ENCODE results near the gene PSMA2. TPM values are rescaled to one million over a fixed set of nuclear protein-coding genes. Genes with fewer than 3 reads are reported as not detected.
A peak's percentile ranks its signal among the peaks of the same experiment; 100 is the strongest.

The PSMA2 gene
- total RNA-seq, 4 donors from 2014 or later, result 26.3 to 86.7 (median 48.7) TPM

GRCh38 chr7:42976371-42976770 lies 44.4 kb upstream of the PSMA2 start:
- no peaks in the 10 kb centered on the region for H3K9me3 ChIP-seq
- H3K27me3 ChIP-seq, result no peaks in the 10 kb centered on the region
- H3K4me1 ChIP-seq, result peaks cover 0 to 10% (median 0%) of the 10 kb centered on the region in 4 donors
- no peaks in the 10 kb centered on the region for H3K36me3 ChIP-seq
- no peak overlapping the region for H3K27ac ChIP-seq
- 90 to 92% methylated on average over 3 of the region's 3 CpGs for WGBS, 2 donors
- no peak for DNase-seq (ENCODE audit: low spot score in 2 of 2)
- TF ChIP-seq EP300 (IDR thresholded peaks at IDR 0.05), result no peak
- no peak overlapping the region for H3K4me3 ChIP-seq

- peak; percentile 15 to 66 for DNase-seq (ENCODE audit: low spot score in 2 of 2)
- 35 to 44% methylated on average over 5 of the region's 5 CpGs for WGBS, 2 donors
Measured at GRCh38 chr7:42972699-42973500, 40.9 kb upstream of the PSMA2 start.

GRCh38 chr7:42967391-42967790 lies 35.4 kb upstream of the PSMA2 start:
- no peak overlapping the region for H3K4me3 ChIP-seq
- no peaks in the 10 kb centered on the region for H3K36me3 ChIP-seq
- H3K9me3 ChIP-seq, result no peaks in the 10 kb centered on the region
- peaks cover 0 to 4% (median 0%) of the 10 kb centered on the region in 4 donors for H3K4me1 ChIP-seq
- no peak for TF ChIP-seq EP300 (IDR thresholded peaks at IDR 0.05)
- no peak for TF ChIP-seq POLR2A (IDR thresholded peaks at IDR 0.05)
- TF ChIP-seq CTCF (IDR thresholded peaks at IDR 0.05), result no peak
- no peak for DNase-seq (ENCODE audit: low spot score in 2 of 2)
- no peak overlapping the region for H3K27ac ChIP-seq
- no peaks in the 10 kb centered on the region for H3K27me3 ChIP-seq
- 80 to 86% methylated on average over 2 of the region's 2 CpGs for WGBS, 2 donors

More at GRCh38 chr7:42972699-42973500, 40.9 kb upstream of the PSMA2 start:
- no peaks in the 10 kb centered on the region for H3K36me3 ChIP-seq
- H3K27ac ChIP-seq, result peak overlapping the region in 2 of 4 donors; percentile 23 to 66
- no peak overlapping the region for H3K4me3 ChIP-seq
- no peaks in the 10 kb centered on the region for H3K27me3 ChIP-seq
- peak in 1 of 2 donors; percentile 87 for TF ChIP-seq EP300 (IDR thresholded peaks at IDR 0.05)
- TF ChIP-seq POLR2A (IDR thresholded peaks at IDR 0.05), result no peak
- TF ChIP-seq CTCF (IDR thresholded peaks at IDR 0.05), result no peak
- no peaks in the 10 kb centered on the region for H3K9me3 ChIP-seq
- peaks cover 0 to 10% (median 0%) of the 10 kb centered on the region in 4 donors for H3K4me1 ChIP-seq

GRCh38 chr7:42964849-42965805 lies 33.2 kb upstream of the PSMA2 start:
- Histone ChIP-seq H3K4me3 (no peak overlapping the region), H3K27ac (no peak overlapping the region), H3K4me1 (no peaks in the 10 kb centered on the region), H3K9me3 (no peaks in the 10 kb centered on the region), H3K36me3 (no peaks in the 10 kb centered on the region), H3K27me3 (no peaks in the 10 kb centered on the region)
- 57 to 64% methylated on average over 6 of the region's 6 CpGs for WGBS, 2 donors
- TF ChIP-seq EP300 (IDR thresholded peaks at IDR 0.05) (no peak), CTCF (IDR thresholded peaks at IDR 0.05) (no peak), POLR2A (IDR thresholded peaks at IDR 0.05) (no peak)
- DNase-seq (ENCODE audit: low spot score in 2 of 2), result no peak

DNA sequence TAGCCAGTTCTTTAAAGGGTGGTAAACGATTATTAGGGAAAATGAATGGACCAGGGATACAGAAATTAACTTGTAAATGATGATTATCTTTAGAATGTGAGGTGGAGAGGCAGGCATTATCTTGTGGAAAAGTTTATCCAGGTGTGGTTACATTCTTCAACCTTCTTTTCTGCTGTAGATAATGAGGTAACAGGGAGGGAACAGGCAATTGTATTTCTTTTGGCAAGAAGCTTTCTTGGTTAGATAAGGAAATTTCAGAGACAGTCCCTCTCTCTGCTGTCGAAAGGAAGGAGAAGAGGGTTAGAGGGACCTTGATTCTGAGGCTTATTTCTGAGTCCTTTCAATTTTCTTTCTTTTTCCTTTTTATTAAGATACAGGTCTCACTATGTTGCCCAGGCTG lies 32.3 kb upstream of the PSMA2 start:
- no peak overlapping the region for H3K27ac ChIP-seq
- H3K36me3 ChIP-seq, result no peaks in the 10 kb centered on the region
- TF ChIP-seq CTCF (IDR thresholded peaks at IDR 0.05) (no peak), EP300 (IDR thresholded peaks at IDR 0.05) (no peak), POLR2A (IDR thresholded peaks at IDR 0.05) (no peak)
- no peak for DNase-seq (ENCODE audit: low spot score in 2 of 2)
- H3K9me3 ChIP-seq, result no peaks in the 10 kb centered on the region
- no peaks in the 10 kb centered on the region for H3K4me1 ChIP-seq
- WGBS, 2 donors, result 67 to 69% methylated on average over 2 of the region's 2 CpGs
- no peaks in the 10 kb centered on the region for H3K27me3 ChIP-seq
- H3K4me3 ChIP-seq, result no peak overlapping the region
